Measurements from ENCODE around the gene RAB1A. TPM values are rescaled to one million over a fixed set of nuclear protein-coding genes. Genes with fewer than 3 reads are reported as not detected.

The RAB1A gene
- total and polyA plus RNA-seq, 9 of the 15 experiments (the other 6 are each of a cell fraction or from before 2014, with no cell fraction given): 43.8 to 163 (median 67.7) TPM

- TF ChIP-seq, protein P1, sequence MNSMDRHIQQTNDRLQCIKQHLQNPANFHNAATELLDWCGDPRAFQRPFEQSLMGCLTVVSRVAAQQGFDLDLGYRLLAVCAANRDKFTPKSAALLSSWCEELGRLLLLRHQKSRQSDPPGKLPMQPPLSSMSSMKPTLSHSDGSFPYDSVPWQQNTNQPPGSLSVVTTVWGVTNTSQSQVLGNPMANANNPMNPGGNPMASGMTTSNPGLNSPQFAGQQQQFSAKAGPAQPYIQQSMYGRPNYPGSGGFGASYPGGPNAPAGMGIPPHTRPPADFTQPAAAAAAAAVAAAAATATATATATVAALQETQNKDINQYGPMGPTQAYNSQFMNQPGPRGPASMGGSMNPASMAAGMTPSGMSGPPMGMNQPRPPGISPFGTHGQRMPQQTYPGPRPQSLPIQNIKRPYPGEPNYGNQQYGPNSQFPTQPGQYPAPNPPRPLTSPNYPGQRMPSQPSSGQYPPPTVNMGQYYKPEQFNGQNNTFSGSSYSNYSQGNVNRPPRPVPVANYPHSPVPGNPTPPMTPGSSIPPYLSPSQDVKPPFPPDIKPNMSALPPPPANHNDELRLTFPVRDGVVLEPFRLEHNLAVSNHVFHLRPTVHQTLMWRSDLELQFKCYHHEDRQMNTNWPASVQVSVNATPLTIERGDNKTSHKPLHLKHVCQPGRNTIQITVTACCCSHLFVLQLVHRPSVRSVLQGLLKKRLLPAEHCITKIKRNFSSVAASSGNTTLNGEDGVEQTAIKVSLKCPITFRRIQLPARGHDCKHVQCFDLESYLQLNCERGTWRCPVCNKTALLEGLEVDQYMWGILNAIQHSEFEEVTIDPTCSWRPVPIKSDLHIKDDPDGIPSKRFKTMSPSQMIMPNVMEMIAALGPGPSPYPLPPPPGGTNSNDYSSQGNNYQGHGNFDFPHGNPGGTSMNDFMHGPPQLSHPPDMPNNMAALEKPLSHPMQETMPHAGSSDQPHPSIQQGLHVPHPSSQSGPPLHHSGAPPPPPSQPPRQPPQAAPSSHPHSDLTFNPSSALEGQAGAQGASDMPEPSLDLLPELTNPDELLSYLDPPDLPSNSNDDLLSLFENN (IDR thresholded peaks at IDR 0.05; ENCODE audit: low read depth in 2 of 2, low read length in 2 of 2): peak in 1 of 2 experiments; percentile 75; a peak in 1 of 4 replicates
- no peak for TF ChIP-seq RAD21 (CRISPR knock-in tag; conservative IDR thresholded peaks at IDR 0.05 in 1 of 2, IDR thresholded peaks at IDR 0.05 in 1 of 2)
- TF ChIP-seq, protein P2, sequence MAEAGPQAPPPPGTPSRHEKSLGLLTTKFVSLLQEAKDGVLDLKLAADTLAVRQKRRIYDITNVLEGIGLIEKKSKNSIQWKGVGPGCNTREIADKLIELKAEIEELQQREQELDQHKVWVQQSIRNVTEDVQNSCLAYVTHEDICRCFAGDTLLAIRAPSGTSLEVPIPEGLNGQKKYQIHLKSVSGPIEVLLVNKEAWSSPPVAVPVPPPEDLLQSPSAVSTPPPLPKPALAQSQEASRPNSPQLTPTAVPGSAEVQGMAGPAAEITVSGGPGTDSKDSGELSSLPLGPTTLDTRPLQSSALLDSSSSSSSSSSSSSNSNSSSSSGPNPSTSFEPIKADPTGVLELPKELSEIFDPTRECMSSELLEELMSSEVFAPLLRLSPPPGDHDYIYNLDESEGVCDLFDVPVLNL (CRISPR knock-in tag; IDR thresholded peaks at IDR 0.05; ENCODE audit: low read depth): 0 out of 2 replicates have a peak, but pooled peaks have one; percentile 55
- peak; percentile 64 for TF ChIP-seq E2F3 (CRISPR knock-in tag; IDR thresholded peaks at IDR 0.05)
- no peak for TF ChIP-seq ZNF830 (CRISPR knock-in tag; IDR thresholded peaks at IDR 0.05)
- TF ChIP-seq HMGN3 (IDR thresholded peaks at IDR 0.05; ENCODE audit: borderline replicate concordance, extremely low read depth, insufficient read length, low read depth, low read length): peak; percentile 58
- no peak; the same call in 1 of the 2 replicates for TF ChIP-seq ZNF785 (CRISPR knock-in tag; IDR thresholded peaks at IDR 0.05)
- TF ChIP-seq POLR2B (IDR thresholded peaks at IDR 0.05; ENCODE audit: low read depth, partially characterized antibody): peak; percentile 44
- TF ChIP-seq ZNF79 (CRISPR knock-in tag; IDR thresholded peaks at IDR 0.05; ENCODE audit: low read depth): no peak
- TF ChIP-seq POLR2AphosphoS5 (IDR thresholded peaks at IDR 0.05; ENCODE audit: control insufficient read depth, insufficient read depth, low read depth, low read length): peak; percentile 74; the same call in 1 of the 2 replicates
- TF ChIP-seq IFI16 (CRISPR knock-in tag; IDR thresholded peaks at IDR 0.05): no peak
- peak; percentile 36 for TF ChIP-seq TAF1 (IDR thresholded peaks at IDR 0.05; ENCODE audit: control insufficient read depth, extremely low read depth, insufficient read depth, low read length, severe bottlenecking)
- TF ChIP-seq ZNF699 (CRISPR knock-in tag; IDR thresholded peaks at IDR 0.05; ENCODE audit: insufficient replicate concordance): no peak
- TF ChIP-seq NCOA4 (IDR thresholded peaks at IDR 0.05; ENCODE audit: partially characterized antibody): no peak
Measured at GRCh38 chr2:65056215-65057053, 73.5 kb downstream of the RAB1A start, which contains the start of gene CEP68 (continued).

Measured in K562 (cell line).